HL-60/S4 (cell line): ENCODE results near the gene RPRD1B.

Experiments
- in situ Hi-C: fragments of 300-500 bp; cut with MboI; formaldehyde crosslinking; loops from 2 replicates; pipeline ENCODE4 v1.14.3; 2022; ENCODE audit warnings: low sequenced_read_pairs

RPRD1B gene

DNA sequence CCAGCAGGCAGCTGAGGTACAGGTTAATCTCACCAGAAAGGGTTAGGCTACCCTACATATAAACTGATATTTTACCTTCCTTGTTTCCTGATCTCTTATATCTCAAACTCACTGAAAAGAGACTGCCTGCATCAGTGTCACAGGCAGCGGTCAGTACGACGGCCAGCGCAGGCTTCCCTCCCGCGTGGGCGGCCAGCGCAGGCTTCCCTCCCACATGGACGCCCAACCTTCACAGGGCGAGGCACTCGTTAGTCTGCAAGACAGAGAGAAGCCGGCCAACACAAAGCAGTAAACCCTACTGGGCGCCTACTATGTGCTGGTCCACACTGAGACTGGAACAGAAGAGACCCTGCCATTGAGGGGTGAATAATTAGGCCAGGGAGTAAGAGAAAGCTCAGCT lies 33.3 kb upstream of the RPRD1B start:
- in situ Hi-C loops: loop anchor here (10.0 kb wide), 1 partner anchor 435 kb away; no protein-coding TSS in a partner anchor

DNA sequence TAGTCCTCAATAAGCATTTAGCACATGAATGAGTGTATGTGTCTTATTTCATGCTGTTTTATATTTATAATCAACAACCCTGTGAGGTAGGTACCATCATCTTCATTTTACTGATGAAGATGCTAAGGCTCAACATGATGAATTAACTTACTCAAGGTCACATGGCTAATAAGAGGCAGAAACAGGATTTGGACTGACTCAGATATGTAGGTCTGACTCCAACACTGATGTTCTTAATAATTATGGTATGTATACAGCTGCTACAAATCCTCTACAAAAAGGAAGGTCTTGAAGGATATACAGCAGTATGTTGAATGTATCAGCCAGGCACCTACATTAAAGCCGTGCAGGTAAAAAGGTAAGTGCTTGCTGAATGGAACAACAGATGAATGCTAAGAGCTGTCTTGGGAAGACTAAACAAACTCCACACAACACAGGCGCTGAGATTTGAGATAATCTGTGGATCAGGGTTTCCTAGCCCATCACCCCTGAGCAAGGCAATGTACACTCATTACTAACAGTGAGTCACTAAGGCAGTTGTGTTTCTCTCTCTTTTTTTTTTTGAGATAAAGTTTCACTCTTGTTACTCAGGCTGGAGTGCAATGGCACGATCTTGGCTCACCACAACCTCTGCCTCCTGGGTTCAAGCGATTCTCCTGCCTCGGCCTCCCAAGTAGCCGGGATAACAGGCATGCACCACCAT lies 32.2 kb upstream of the RPRD1B start:
- in situ Hi-C loops: loop anchor here (10.0 kb wide), 1 partner anchor 437 kb away; no protein-coding TSS in a partner anchor

DNA sequence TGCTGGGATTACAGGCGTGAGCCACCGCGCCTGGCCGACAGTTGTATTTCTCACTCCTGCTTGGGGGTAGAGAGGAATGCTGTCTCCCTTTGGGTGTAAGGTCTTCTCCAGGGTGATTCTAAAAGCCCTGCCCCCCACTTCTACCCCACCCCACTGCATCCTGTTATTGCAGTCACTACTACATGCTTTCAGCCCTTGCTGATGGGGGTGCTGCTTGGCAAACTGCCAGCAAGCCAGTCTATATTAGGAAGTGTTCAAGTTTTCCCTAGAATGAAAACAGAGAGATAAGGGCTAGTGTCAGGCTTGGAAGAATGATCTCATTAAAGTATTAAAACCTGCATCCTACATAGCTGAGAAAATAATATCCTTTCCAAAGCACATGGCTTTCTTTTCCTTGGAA lies 31.6 kb upstream of the RPRD1B start:
- in situ Hi-C loops: loop anchor here (10.0 kb wide), 1 partner anchor 437 kb away; no protein-coding TSS in a partner anchor

DNA sequence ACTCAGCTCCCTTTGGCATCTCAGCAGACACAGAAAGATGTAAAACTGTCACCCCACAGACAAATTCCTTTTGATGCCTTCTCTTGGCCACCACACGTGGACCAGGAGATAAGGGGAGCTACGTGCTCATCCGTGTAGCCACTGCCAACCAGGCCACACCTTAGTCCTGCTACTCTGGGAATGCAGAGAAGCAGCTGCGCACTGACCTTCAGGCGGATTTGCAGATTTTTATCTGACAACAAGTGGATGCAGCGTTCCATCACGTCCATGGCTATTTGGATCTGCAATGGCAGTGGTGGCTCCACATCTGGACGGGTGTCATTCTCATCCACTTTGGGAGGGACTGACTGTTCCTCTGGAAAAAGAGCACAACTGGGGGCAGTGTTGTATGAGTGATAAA lies 31.1 kb upstream of the RPRD1B start:
- in situ Hi-C loops: loop anchor here (10.0 kb wide), 1 partner anchor 438 kb away; no protein-coding TSS in a partner anchor

DNA sequence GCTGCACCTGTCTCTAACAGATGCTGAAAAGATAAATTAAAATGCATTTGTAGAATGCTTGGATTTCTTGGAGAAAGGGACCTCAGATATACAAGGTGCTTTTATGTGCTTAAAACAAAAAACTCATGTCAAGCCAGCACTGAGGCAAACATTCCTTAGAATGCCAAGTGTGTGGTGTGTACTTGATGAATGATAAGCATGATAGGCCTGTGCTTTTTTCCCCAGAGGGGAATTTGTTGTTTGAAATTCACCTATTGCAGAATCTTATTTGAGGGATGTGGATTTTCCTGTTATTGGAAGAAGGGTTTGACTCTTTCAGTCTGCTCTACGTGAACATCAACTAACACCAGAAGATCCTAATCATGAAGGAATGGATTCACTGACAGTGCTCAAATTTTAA lies 29.1 kb upstream of the RPRD1B start:
- in situ Hi-C loops: loop anchor here (10.0 kb wide), 1 partner anchor 440 kb away; no protein-coding TSS in a partner anchor

DNA sequence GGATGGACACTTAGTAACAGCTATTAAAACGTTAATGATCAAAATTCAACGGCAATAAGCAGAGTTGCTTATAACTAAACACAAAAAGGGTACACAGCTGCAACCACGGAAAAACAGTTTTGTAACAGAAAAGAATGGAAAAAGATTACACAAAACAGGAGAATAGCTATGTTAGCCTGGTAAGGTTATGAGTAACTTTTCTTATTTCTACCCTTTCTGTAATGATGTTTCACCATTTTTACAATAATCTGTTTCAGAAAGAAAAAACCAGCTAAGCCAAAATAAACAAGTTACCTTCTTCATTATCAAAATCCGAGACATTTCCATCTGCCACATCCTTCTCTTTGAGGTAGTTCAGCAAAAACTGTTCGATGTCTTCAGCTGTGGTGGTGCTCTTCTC lies 27.6 kb upstream of the RPRD1B start:
- in situ Hi-C loops: loop anchor here (10.0 kb wide), 1 partner anchor 441 kb away; no protein-coding TSS in a partner anchor

DNA sequence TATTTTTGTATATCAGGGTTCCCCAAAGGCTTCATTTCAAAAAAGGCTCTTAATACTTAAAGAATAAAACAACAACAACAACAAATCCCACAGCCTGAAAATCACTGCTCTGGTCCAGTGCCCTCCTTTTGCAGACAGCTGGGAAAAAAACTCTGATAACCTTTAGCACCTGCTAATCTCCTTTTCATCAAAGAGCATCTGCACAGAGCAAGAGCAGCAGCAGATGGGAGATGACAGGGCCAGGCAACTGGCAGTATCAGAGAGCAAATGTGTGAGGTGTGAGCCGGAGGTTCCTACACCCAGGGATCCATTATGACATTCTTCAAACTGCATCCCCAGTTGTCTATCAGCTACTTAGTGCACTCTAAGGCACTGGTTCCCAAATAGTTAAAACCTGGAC lies 26.0 kb upstream of the RPRD1B start:
- in situ Hi-C loops: loop anchor here (10.0 kb wide), 1 partner anchor 443 kb away; no protein-coding TSS in a partner anchor

DNA sequence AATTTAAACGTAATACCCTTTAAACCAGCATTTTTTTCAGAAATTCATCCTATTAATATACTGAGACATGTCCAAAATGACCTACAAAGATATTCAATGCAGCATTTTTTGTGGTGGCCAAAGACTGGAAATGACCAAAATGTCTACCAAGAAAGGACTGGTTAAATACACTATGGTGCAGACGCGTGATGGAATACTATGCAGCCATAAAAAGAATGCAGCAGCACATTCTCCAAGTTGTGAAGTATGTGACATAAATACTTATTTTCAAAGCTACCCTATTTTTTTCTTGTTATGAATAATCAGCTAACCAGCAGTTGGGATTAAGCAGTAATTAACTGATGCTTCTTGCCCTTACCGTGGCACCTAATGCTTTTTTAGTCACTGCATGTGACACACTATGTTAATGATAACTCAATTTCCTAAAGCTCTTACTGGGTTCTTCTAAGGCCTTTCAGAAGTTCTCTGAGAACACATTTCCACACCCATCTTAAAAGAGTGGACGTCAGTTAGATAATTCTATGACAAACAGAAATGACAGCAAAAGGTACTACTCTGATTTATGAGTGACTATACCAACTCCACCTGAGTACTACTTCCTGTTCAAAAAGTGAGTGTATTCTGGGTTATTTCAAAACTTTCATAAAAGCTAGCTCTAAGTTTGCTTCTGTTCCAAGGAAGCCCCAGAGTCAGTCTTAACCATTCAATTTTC lies 25.2 kb upstream of the RPRD1B start:
- in situ Hi-C loops: loop anchor here (10.0 kb wide), 1 partner anchor 444 kb away; no protein-coding TSS in a partner anchor

DNA sequence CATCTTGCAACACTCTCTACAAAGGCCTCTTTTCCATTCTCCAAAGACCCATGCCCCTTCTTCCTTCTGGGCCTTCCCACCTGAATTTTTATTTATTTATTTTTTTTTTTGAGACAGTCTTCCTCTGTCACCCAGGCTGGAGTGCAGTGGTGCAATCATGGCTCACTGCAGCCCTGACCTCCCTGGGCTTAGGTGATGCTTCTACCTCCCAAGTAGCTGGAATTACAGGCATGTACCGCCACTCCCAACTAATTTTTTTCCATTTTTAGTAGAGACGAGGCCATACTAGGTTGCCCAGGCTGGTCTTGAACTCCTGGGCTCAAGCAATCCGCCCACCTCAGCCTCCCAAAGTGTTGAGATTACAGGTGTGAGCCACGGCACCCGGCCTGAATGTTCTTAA lies 24.1 kb upstream of the RPRD1B start:
- in situ Hi-C loops: loop anchor here (10.0 kb wide), 1 partner anchor 445 kb away; no protein-coding TSS in a partner anchor

DNA sequence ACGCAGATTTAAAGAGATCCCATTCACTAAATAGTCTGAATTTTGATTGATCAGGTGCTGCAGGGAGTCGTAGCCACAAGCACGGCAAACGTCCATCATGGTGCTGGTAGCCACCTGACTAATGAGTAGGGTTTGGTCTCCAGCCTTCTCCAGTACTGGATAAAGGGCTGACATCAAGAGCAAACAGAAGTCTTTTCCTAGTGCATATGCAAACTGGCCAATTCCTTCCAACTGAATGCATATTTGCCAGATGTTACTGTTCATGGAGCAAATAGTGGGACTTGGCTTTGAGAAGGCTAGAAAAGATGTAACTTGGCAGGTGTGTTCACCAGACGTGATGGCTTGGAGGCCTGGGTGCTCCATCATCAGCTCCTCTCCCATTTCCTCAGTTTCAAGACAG lies 21.9 kb upstream of the RPRD1B start:
- in situ Hi-C loops: no loop called here

DNA sequence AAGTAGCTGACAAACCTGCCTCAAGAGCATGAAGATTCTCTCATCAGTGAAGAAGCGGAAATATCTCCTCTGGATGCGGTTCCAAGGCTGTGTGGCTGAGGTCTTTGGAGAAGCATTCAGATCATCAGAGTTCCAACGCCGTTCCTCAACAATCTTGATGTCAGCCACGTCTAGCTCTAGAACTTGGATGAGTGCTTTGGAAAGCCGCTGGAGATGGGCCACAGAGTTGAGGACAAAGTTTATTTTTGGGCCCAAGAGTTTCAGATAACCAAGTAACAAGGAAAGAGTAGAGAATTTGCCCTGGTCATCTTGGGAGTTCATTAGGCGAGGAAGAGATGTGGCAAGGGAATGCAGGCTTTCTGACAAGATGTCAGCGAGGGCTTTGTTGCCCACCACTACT lies 21.2 kb upstream of the RPRD1B start:
- in situ Hi-C loops: no loop called here

DNA sequence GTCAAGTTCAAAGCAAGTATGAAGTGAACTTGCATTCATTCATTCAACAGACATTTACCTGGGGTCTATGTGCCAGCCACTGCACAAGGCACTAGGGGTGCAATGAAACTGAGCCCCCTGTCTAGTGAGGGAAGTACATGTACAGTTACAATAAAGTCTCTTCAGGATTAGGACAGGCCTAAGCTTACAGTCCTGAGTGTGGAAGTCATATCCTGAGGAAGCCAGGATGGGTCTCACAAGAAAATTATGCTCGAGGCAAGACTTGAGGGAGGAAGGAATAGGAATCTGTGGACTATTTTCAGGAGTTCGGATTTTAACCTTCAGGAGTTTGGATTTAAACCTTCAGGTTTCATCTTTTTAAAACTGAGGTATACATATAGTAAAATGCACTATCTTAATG lies 19.7 kb upstream of the RPRD1B start:
- in situ Hi-C loops: no loop called here

DNA sequence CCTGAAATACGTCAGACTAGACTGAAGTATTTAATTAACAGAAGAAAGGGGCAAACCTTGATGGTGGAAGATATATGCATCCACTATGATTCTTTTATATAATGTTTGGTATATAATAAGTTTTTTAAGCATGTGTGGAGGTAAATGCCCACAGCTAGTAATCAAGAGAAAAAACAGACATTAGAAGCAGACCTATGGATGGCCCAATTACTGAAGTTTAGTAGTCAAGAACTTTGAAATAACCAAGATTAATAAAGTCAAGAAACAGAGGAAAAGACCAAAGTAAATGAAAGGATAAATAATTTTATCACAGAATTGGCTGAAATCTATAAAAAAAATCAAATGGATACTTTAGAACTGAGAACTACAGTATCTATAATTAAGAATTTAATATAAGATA lies 15.6 kb upstream of the RPRD1B start:
- in situ Hi-C loops: no loop called here

DNA sequence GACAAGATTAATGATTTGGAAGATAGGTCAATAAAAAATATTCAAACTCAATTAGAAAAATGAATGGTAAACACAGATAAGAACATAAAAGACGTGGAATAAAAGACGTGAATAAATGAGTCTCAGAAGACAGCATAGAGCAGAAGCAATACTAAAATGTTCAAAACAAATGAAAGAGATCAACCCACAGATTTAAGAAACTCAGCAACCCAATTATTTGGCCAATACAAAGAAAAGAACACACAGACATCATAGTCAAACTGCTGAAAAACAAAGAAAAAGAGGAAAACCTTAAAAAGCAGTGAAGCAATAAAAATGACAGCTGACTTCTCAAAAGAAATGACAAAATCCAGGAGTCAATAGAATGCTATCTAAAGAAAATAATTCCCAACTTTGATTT lies 15.2 kb upstream of the RPRD1B start:
- in situ Hi-C loops: no loop called here

DNA sequence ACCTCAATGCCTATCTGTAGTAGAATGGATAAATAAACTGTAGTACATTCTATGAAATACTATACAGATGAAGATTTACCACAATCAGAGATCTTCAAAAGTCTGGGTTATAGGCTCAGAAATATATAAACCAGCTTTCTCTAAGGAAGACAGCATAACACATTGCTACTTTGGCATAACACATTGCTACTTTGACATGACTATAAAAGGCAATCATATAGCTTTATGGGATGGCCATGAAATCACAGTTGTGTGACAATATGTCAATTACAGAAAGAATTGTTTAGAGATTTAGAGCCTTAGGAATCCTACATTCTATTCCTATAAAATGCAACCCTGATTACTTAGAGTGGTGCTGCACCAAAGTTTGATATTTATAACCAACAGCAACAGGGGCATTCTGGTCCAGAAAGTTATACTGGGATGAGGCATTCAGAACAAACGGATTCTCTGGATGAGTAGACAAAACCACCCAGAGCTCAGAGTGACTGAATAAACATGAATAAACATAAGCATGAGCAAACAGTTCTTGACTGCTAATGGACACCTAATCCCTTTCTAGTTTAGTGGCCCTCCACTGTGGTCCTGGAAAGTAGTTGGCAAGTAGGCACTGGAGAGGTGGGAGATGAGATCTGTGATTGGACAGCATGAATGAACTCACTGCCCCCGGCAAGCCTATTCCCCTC lies 12.3 kb upstream of the RPRD1B start:
- in situ Hi-C loops: no loop called here

DNA sequence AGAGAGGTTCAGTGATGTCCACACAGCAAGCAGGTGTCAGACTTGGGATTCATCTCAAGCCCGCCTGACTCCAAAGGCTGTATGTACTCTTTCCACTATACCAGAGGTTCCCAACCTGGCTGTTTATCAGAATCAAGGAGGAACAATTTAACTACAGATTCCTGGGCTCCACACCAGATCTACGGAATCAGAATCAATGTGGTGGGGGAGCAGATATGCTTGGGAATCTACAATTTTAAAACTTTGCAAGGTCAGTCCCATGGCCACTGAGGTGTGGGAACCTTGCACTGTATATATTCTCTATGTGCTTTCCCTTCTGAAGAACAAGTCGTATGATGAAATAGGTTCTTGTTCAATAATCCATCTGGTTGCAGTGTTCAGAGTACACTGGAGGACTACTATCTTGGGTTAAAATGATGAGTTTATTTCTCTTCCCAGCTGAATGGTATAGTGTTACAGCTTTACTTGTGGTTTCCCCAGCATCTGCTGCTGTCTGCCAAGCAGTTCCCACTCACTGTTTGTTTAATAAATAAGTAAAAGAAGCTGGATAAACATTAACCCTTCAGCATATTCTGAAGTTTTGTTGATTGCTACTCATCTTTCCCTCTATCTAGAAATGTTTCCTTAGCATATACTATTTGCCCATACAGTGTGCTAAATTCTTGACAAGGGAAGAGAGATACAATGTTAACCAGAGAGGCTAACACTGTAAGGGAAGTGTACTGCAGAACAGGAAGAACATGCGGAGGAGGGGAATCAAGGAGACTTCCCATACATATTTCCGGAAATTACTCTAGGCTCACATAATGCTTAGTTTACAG lies 10.2 kb upstream of the RPRD1B start:
- in situ Hi-C loops: no loop called here

DNA sequence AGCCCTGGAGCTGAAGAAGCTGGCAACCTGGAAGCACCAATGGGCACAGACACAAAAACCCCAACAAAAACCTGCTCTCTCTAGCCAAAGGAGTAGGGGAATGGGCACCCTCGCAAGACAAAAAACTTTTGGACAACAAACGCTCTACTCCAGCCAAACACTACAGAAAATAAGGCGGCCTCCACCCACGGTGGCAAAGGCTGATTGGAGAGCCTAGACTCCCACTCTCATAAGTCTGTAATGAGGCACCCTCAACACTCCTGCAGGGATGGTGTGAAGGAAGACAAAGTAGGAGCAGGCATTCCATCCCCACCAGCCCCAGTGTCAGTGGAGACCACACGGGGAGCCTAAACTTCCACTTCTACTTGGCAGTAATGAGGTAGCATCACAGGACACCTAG lies 9.1 kb upstream of the RPRD1B start:
- in situ Hi-C loops: no loop called here

DNA sequence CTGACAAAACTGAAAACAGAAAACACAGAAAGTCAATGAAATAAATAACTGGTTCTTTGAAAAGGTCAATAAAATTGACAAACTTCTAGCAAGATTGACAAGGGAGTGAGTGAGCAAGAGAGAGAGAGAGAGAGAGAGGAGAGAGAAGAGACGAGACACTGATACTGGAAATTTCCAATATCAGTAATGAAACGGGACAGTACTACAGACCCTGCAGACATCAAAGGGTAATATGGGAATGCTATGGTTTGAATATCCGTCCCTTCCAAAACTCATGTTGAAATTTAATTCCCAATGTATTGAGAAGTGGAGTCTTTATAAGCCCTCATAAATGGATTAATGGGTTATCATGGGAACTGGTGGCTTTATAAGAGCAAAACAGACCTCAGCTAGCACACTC lies 4.1 kb upstream of the RPRD1B start:
- in situ Hi-C loops: no loop called here

DNA sequence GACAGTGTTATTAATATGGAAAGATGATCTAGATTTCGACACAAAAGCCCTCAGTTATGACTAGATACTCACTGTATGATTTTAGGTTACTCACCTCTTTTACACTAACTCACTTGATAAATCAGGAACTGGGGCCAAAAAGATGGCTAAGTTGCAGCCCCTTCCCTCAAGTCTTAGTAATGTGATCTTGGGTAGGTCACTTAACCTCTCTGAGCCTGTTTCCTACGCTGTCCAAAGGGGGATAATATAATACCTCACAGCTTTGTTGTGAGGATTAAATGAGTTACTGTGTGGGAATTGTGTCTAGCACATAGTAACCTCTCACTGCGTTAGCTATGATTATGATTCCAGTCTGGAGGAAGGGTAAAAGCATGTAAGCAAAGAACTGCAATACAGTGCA lies 1.6 kb upstream of the RPRD1B start:
- in situ Hi-C loops: no loop called here

DNA sequence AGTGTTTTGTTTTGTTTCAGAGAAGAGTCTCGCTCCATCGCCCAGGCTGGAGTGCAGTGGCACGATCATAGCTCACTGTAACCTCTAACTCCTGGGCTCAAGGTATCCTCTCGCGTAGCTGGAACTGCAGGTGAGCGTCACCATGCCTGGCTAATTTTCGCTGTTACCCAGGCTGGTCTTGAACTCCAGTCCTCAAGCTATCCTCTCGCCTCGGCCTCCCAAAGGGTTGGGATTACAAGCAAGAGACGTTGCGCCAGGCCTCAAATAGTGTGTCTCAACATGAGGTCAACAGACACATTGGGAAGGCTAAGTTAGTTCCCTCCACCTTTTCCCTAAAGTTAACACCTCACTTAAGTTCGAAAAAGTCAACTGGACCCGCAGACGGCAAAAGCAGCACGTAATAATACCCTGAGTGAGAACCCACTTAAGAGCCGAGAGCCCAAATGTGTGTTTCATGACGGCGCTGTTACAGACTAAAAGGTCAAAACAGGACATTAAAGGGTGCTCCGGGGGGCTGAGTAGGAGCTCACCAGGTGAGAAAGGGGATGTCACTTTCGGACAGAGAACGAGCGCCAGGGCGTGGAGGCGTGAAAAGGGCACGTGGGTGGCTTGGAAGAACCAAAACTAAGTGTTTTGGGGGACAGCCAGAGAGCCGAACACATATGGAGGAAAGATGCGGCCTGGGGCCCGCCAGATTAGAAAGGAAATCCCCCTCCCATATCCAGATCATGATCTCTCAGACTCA lies 789 bp upstream of the RPRD1B start:
- in situ Hi-C loops: no loop called here
